ENCODE data around the gene NSUN7. TPM values are rescaled to one million over a fixed set of nuclear protein-coding genes. Genes with fewer than 3 reads are reported as not detected.
"Not testable (repeated sequence)": the region's sequence is repeated elsewhere in the genome, so short reads cannot be mapped to it uniquely, and the experiment has no call there.

NSUN7 gene, protein sequence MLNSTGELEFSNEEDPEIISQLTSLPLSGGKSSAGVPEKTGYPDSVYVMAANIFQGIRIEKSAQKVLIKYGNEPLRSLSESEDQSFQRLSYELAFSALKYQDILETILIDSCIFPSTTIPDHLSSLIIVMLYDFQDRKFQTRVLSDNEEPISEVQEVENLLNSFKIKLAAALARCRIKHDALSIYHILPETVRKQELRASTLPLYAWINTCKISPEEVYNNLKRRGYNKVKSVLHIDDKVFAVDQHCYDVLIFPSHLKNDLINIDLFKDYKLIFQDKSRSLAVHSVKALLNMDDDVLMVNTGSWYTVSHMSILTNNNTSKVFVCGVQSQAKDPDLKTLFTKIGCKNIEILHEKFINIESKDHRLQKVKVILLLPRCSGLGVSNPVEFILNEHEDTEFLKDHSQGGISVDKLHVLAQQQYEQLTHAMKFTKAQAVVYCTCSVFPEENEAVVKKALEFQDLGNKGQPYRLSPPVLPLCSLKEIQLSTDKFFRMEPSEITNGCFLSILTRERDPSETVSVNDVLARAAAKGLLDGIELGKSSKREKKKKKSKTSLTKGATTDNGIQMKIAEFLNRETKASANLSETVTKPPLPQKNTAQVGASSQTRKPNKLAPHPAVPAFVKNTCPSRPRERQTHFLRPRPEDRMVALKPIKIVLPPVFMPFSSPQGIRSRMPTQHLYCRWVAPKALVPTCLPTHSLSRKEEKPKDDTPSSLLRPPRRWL
- under 1 TPM in 1 of 2 donors, not detected in 1; 0.19 TPM for total RNA-seq

DNA sequence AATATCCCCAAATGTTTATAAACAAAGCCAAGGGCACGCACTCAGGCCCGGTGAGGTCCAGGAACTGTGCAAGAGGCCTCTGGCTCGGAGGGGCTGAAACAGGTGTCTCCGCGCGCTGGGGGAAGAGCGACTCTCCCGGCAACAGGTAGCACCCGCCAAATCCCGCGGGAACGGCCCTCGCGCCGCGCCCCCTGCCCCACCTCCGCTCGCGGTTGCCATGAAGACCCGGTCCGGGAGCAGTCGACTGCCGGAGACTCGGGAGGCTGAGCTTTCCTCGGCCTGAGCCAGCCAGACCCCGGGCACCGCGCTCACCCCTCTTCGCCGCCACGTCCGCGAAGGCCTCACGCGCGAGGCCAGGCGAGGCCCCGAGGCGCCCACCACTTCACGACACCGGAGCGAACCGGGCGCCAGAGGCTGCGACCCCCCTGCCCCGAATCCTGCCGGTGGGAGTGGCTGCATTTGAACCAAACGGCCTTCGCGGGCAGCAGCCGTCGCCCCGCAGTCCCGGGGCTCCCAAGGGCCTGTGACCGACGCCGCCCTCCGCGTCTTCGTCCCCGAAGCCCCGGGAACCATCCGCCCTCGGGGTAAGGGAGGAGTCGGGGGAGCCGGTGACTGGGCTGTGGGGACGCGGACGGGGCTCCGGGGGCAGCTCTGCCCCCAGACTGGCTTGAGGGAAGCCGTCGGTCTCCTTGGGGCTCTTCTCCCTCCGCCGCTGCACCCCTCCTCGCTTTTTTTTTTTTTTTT is at the start of gene NSUN7:
Gene NSUN7 (plus strand): TSS at position 239 of the 744 bp plus-strand sequence. CDS start 739 bp downstream, outside the sequence.
- peaks cover 0 to 5% of the 10 kb centered on the region in 2 donors for H3K9me3 Mint-ChIP-seq

GRCh38 chr4:40702137-40702799 is 47.5 kb upstream of the NSUN7 start:
- DNase-seq (ENCODE audit: low spot score in 2 of 2) (no peak), ATAC-seq (peak in 1 of 2 donors; percentile 69)
- H3K27ac Mint-ChIP-seq = peak overlapping the region; percentile 14 to 92
- peaks cover 0 to 5% of the 10 kb centered on the region in 2 donors for H3K36me3 Mint-ChIP-seq
- no peaks in the 10 kb centered on the region for H3K9me3 Mint-ChIP-seq

More for the DNA sequence above, at the start of gene NSUN7:
- peaks cover 11 to 14% of the 10 kb centered on the region in 2 donors for H3K36me3 Mint-ChIP-seq
- ATAC-seq = peak; percentile 45 to 65
- H3K27ac Mint-ChIP-seq = no peak within 1 kb of the TSS
- peak in 1 of 2 donors; percentile 27 for DNase-seq (ENCODE audit: low spot score in 2 of 2)

GRCh38 chr4:40702800-40703151 is 47.0 kb upstream of the NSUN7 start:
- Mint-ChIP-seq H3K36me3 (peaks cover 0 to 5% of the 10 kb centered on the region in 2 donors), H3K27ac (peak overlapping the region; percentile 14 to 92), H3K9me3 (no peaks in the 10 kb centered on the region)
- ATAC-seq (peak; percentile 70 to 79), DNase-seq (ENCODE audit: low spot score in 2 of 2) (peak in 1 of 2 donors; percentile 36)

GRCh38 chr4:40704073-40704472 is 45.7 kb upstream of the NSUN7 start:
- H3K9me3 Mint-ChIP-seq = no peaks in the 10 kb centered on the region
- DNase-seq (ENCODE audit: low spot score in 2 of 2) (no peak), ATAC-seq (no peak)
- no peak overlapping the region for H3K27ac Mint-ChIP-seq
- no peaks in the 10 kb centered on the region for H3K36me3 Mint-ChIP-seq

DNA sequence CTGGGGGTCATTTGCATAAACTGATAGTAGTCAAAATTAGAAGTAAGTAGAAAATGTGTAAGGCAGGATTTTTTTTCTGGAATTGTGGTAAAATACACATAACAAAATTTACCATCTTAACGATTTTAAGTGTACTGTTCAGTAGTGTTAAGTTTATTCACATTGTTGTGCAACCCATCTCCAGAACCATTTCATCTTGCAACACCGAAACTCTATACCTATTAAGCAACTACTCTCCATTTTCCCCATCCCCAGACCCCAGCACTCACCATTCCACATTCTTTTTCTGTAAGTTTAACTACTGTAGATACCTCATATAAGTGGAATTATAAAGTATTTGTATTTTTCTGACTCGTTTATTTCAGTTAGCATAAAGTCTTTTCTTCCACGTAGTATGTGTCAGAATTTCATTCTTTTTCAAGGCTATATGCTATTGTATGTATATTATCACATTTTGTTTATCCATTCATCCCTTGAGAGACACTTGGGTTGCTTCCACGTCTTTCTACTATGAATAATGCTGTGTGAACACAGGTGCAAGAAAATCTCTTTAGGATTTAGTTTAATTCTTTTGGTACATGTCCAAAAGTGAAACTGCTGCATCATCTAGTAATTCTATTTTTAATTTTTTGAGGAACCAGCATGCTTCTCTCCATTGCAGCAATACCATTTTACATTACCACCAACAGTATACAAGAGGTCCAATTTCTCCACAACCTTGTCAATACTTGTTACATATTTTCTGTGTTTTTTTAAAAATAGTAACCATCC is 39.1 kb upstream of the NSUN7 start:
- Mint-ChIP-seq H3K9me3 (no peaks in the 10 kb centered on the region), H3K27ac (no peak overlapping the region), H3K36me3 (no peaks in the 10 kb centered on the region)
- no peak for DNase-seq (ENCODE audit: low spot score in 2 of 2)
- no peak for ATAC-seq

GRCh38 chr4:40713001-40713400 is 36.8 kb upstream of the NSUN7 start:
- H3K27ac Mint-ChIP-seq; DNase-seq (ENCODE audit: low spot score in 2 of 2); H3K36me3 Mint-ChIP-seq; ATAC-seq; H3K9me3 Mint-ChIP-seq: not testable (repeated sequence)

DNA sequence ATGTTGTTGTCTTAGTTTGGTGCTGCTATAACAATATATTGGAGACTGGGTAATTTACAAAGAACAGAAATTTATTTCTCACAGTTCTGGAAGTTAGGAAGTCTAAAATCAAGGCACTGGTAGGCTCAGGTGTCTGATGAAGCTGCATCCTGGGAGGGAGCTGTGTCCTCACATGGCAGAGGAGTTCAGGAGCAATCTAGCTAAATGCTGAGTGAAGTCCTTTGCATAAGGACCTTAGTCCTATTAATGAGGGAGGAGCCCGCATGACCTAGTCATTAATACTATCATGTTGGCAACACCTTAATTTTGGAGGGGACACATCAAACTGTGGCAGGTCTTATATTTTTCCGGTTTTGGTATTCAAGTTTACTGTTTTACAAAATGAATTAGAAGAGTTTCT is 36.0 kb upstream of the NSUN7 start:
- Mint-ChIP-seq H3K9me3 (no peaks in the 10 kb centered on the region), H3K27ac (no peak overlapping the region), H3K36me3 (no peaks in the 10 kb centered on the region)
- DNase-seq (ENCODE audit: low spot score in 2 of 2) (no peak), ATAC-seq (no peak)

- Mint-ChIP-seq H3K27ac (no peak overlapping the region), H3K9me3 (no peaks in the 10 kb centered on the region), H3K36me3 (no peaks in the 10 kb centered on the region)
- DNase-seq (ENCODE audit: low spot score in 2 of 2) (no peak), ATAC-seq (no peak)
Measured at GRCh38 chr4:40718586-40718985, 31.2 kb upstream of the NSUN7 start.

DNA sequence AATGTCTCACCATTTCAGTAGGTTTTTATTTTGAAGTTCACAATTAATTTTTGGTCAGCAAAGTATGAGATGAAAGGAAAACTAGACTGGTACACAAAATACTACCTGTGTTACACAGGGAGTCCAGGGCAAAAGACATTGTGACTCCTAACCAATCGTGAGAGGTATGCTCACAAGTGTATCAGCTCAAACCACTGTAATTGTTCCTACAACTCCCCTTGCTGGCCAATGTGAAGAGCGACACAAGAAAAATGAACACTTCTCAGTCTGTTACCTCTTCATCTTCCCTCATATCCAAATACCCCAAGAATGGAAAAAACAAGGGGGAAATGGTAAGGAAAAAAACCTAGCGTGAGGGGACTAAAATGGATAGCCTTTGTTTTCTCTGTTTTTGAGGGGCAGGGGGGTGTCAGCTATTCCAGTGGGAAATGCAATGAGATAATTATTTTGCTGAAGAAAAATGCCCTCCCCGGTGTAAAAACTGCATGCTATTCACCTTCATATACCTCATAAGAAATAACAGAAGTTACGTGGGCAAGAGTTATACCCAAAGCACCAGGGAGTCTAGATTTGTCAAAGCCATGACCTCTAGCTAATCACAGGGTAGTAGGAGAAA is 30.6 kb upstream of the NSUN7 start:
- H3K27ac Mint-ChIP-seq = no peak overlapping the region
- no peaks in the 10 kb centered on the region for H3K36me3 Mint-ChIP-seq
- ATAC-seq = peak in 1 of 2 donors; percentile 43
- H3K9me3 Mint-ChIP-seq = no peaks in the 10 kb centered on the region
- DNase-seq (ENCODE audit: low spot score in 2 of 2) = no peak

GRCh38 chr4:40720351-40720750 is 29.4 kb upstream of the NSUN7 start:
- no peaks in the 10 kb centered on the region for H3K9me3 Mint-ChIP-seq
- no peak overlapping the region for H3K27ac Mint-ChIP-seq
- ATAC-seq (no peak), DNase-seq (ENCODE audit: low spot score in 2 of 2) (no peak)
- H3K36me3 Mint-ChIP-seq = no peaks in the 10 kb centered on the region

DNA sequence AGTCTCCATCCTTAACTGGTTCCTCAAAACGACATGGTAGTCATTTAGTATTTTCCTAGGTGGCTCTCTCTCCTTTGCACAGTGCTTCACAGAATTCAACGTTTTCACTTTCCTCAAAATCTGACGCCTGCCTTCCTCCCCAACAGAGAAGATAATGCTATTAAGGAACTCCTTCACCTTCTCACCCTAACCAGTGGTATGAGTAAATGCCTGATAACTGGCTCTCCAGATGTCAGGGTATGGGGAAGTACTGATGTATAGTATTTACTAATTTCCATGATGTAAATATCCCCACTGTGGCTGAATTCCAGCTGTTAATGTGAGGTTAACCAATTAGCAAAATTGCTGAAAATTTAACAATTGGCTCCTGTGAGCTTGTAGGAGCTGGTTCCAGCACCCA is 28.8 kb upstream of the NSUN7 start:
- Mint-ChIP-seq H3K27ac (no peak overlapping the region), H3K36me3 (no peaks in the 10 kb centered on the region), H3K9me3 (no peaks in the 10 kb centered on the region)
- DNase-seq (ENCODE audit: low spot score in 2 of 2) = no peak
- ATAC-seq = no peak

GRCh38 chr4:40721730-40722171 is 28.0 kb upstream of the NSUN7 start:
- H3K27ac Mint-ChIP-seq = no peak overlapping the region
- no peaks in the 10 kb centered on the region for H3K36me3 Mint-ChIP-seq
- ATAC-seq (peak; percentile 83 to 84), DNase-seq (ENCODE audit: low spot score in 2 of 2) (peak in 1 of 2 donors; percentile 19)
- no peaks in the 10 kb centered on the region for H3K9me3 Mint-ChIP-seq

GRCh38 chr4:40722576-40723161 is 27.1 kb upstream of the NSUN7 start:
- no peaks in the 10 kb centered on the region for H3K36me3 Mint-ChIP-seq
- DNase-seq (ENCODE audit: low spot score in 2 of 2) (peak in 1 of 2 donors; percentile 19), ATAC-seq (peak; percentile 15 to 50)
- no peak overlapping the region for H3K27ac Mint-ChIP-seq
- no peaks in the 10 kb centered on the region for H3K9me3 Mint-ChIP-seq

DNA sequence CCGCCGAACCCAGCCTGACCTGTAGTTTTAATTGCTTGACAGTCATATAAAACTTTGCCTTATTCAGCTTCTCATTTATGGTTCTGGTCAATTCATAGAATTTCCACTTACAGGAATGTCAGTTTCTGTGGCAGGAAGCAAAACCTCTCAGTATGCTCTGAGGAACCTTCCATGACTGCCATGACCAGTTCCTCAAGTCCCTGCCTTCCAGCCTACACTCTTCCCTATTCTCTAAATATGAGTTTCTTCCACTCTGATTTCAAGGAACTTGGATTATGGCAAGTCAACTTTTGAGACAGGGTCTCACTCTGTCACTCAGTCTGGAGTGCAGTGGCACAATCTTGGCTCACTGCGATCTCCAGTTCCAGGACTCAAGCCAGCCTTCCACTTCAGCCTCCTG is 26.0 kb upstream of the NSUN7 start:
- DNase-seq (ENCODE audit: low spot score in 2 of 2) = no peak
- H3K36me3 Mint-ChIP-seq = no peaks in the 10 kb centered on the region
- H3K9me3 Mint-ChIP-seq = no peaks in the 10 kb centered on the region
- ATAC-seq = no peak
- H3K27ac Mint-ChIP-seq = no peak overlapping the region

- H3K27ac Mint-ChIP-seq = no peak overlapping the region
- ATAC-seq (no peak), DNase-seq (ENCODE audit: low spot score in 2 of 2) (no peak)
- H3K9me3 Mint-ChIP-seq = no peaks in the 10 kb centered on the region
- no peaks in the 10 kb centered on the region for H3K36me3 Mint-ChIP-seq
Measured at GRCh38 chr4:40728333-40728732, 21.4 kb upstream of the NSUN7 start.
